Measurements from ENCODE around the gene HIVEP1.

The HIVEP1 gene

GRCh38 chr6:11999246-11999645 lies 12.9 kb upstream of the HIVEP1 start:
- no peak for TF ChIP-seq ZNF565 (CRISPR knock-in tag; conservative IDR thresholded peaks at IDR 0.05; ENCODE audit: low read depth)
- no peak for TF ChIP-seq BACH2 (CRISPR knock-in tag; IDR thresholded peaks at IDR 0.05; ENCODE audit: borderline replicate concordance)
- no peak for TF ChIP-seq GLIS3 (CRISPR knock-in tag; IDR thresholded peaks at IDR 0.05)
- TF ChIP-seq CREB5 (CRISPR knock-in tag; IDR thresholded peaks at IDR 0.05; ENCODE audit: low read depth) = no peak
- no peak for TF ChIP-seq TCF4 (CRISPR knock-in tag; IDR thresholded peaks at IDR 0.05; ENCODE audit: borderline replicate concordance)
- no peak for TF ChIP-seq PPARA (CRISPR knock-in tag; IDR thresholded peaks at IDR 0.05; ENCODE audit: borderline replicate concordance)
- no peak for TF ChIP-seq ZFP30 (CRISPR knock-in tag; IDR thresholded peaks at IDR 0.05)
- TF ChIP-seq ARNTL (CRISPR knock-in tag; IDR thresholded peaks at IDR 0.05; ENCODE audit: borderline replicate concordance, low read depth) = no peak
- no peak for TF ChIP-seq PATZ1 (CRISPR knock-in tag; IDR thresholded peaks at IDR 0.05; ENCODE audit: borderline replicate concordance)
- TF ChIP-seq ISL1 (CRISPR knock-in tag; IDR thresholded peaks at IDR 0.05) = no peak
- TF ChIP-seq RARB (CRISPR knock-in tag; IDR thresholded peaks at IDR 0.05) = no peak
- no peak for TF ChIP-seq ZNF70 (CRISPR knock-in tag; IDR thresholded peaks at IDR 0.05)
- TF ChIP-seq SNAI2 (CRISPR knock-in tag; IDR thresholded peaks at IDR 0.05) = no peak
- no peak for TF ChIP-seq POU6F1 (CRISPR knock-in tag; IDR thresholded peaks at IDR 0.05; ENCODE audit: borderline replicate concordance, low read depth)
- TF ChIP-seq ZFP3 (CRISPR knock-in tag; IDR thresholded peaks at IDR 0.05) = no peak
- no peak for ATAC-seq

GRCh38 chr6:12000174-12000573 lies 11.9 kb upstream of the HIVEP1 start:
- TF ChIP-seq BACH2 (CRISPR knock-in tag; IDR thresholded peaks at IDR 0.05; ENCODE audit: borderline replicate concordance) = no peak
- no peak for TF ChIP-seq ZFP3 (CRISPR knock-in tag; IDR thresholded peaks at IDR 0.05)
- no peak for TF ChIP-seq ZNF8 (CRISPR knock-in tag; IDR thresholded peaks at IDR 0.05)
- no peak for TF ChIP-seq SNAI2 (CRISPR knock-in tag; IDR thresholded peaks at IDR 0.05)
- TF ChIP-seq ESRRG (CRISPR knock-in tag; IDR thresholded peaks at IDR 0.05) = no peak
- TF ChIP-seq PPARA (CRISPR knock-in tag; IDR thresholded peaks at IDR 0.05; ENCODE audit: borderline replicate concordance) = no peak
- ATAC-seq = no peak

GRCh38 chr6:12001004-12001705 lies 11.0 kb upstream of the HIVEP1 start:
- ATAC-seq = no peak
- no peak for TF ChIP-seq ZNF8 (CRISPR knock-in tag; IDR thresholded peaks at IDR 0.05)
- TF ChIP-seq ZNF70 (CRISPR knock-in tag; IDR thresholded peaks at IDR 0.05) = no peak
- TF ChIP-seq ZC3H10 (CRISPR knock-in tag; IDR thresholded peaks at IDR 0.05) = no peak
- TF ChIP-seq ESRRG (CRISPR knock-in tag; IDR thresholded peaks at IDR 0.05) = no peak
- TF ChIP-seq BACH2 (CRISPR knock-in tag; IDR thresholded peaks at IDR 0.05; ENCODE audit: borderline replicate concordance) = no peak
- no peak for TF ChIP-seq PATZ1 (CRISPR knock-in tag; IDR thresholded peaks at IDR 0.05; ENCODE audit: borderline replicate concordance)
- no peak for TF ChIP-seq SNAI2 (CRISPR knock-in tag; IDR thresholded peaks at IDR 0.05)
- TF ChIP-seq CSDC2 (CRISPR knock-in tag; IDR thresholded peaks at IDR 0.05) = no peak
- no peak for TF ChIP-seq OSR1 (CRISPR knock-in tag; IDR thresholded peaks at IDR 0.05)
- TF ChIP-seq ARNTL (CRISPR knock-in tag; IDR thresholded peaks at IDR 0.05; ENCODE audit: borderline replicate concordance, low read depth) = no peak
- no peak for TF ChIP-seq GLIS3 (CRISPR knock-in tag; IDR thresholded peaks at IDR 0.05)
- no peak for TF ChIP-seq CSRNP3 (CRISPR knock-in tag; IDR thresholded peaks at IDR 0.05)
- no peak for TF ChIP-seq POU6F1 (CRISPR knock-in tag; IDR thresholded peaks at IDR 0.05; ENCODE audit: borderline replicate concordance, low read depth)
- no peak for TF ChIP-seq ISL1 (CRISPR knock-in tag; IDR thresholded peaks at IDR 0.05)
- TF ChIP-seq ZFP3 (CRISPR knock-in tag; IDR thresholded peaks at IDR 0.05) = no peak
